Measurements from ENCODE around the gene SLC16A5. TPM values are rescaled to one million over a fixed set of nuclear protein-coding genes. Genes with fewer than 3 reads are reported as not detected.

Gene SLC16A5
- 32.4 to 33.5 TPM (median 33.1 TPM) in 3 replicates for total RNA-seq (2021)
- percentile 63 among the genes with signal in this experiment for Bru-seq, nascent RNA
- long read RNA-seq, experiment 1, transcript SLC16A5-201 (7 exons, 1,934 nt), result major isoform, 5 of 84 reads
- long read RNA-seq, experiment 1, transcript SLC16A5-202 (6 exons, 2,051 nt), result major isoform, 5 of 84 reads
- long read RNA-seq, experiment 1, partial matches to known transcripts, result 35 of 84 reads
- long read RNA-seq, experiment 1, other reads (novel, unspliced or antisense), result 35 of 84 reads
- long read RNA-seq, experiment 2, partial matches to known transcripts, result 3 of 20 reads
- long read RNA-seq, experiment 2, other reads (novel, unspliced or antisense), result 14 of 20 reads
- long read RNA-seq, experiment 3, partial matches to known transcripts, result 1 of 2 reads
- long read RNA-seq, experiment 3, other reads (novel, unspliced or antisense), result 1 of 2 reads

DNA sequence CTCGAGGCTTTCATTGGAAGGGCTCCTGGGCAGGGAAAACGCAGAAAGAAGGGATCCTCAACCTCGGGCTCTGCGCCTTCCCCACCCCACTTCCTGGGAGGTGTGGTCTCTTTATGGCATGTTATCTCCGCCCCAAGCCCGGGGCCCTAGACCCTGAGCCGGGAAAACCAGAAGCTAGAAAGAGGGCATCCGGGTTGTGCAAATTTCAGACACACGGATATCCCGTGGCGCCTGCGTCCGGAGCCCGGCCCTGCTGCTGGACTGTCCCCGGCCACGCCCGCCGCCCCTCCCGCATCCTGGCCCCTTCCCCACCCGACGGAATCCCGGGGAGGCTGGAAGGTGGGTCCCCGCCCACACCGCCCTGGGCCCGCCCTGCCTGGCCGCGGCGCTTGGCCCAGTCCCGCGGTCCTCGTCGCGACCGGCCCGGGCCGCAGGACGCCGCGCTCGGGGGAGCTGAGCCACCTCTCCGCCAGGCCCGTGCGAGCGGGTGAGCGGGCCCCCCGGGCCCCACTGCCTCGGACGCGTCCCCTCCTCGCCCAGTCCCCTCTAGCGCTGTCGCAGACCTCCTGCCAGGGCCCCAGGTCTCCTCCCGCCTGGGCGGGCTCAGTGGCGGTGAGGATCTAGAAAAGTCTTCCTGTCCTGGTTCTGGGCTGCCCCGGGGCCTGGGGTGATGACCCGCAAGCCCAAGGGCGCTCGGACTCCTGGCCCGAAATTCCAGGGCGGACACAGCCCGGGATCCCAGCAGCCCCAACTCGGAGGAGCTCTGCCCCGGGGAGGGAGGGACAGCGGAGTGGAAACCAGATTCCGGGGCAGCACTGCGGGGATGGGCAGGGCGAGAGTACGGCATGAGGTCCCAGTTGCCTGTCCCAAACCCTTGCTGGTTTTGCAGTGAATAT, at the start of gene SLC16A5:
Gene SLC16A5, plus strand, starts transcription at position 397 of the 896 bp plus-strand sequence. CDS start 5,683 bp downstream, outside the sequence.
- Mint-ChIP-seq H3K27me3 (ENCODE audit: low read depth) (no peaks in the 10 kb centered on the region; the same call in 1 of the 2 replicates), H3K36me3 (no peaks in the 10 kb centered on the region), H3K27ac (peak within 1 kb of the TSS; percentile 97), H3K4me3 (peak within 1 kb of the TSS; percentile 86), H3K4me1 (peaks cover 68% of the 10 kb centered on the region), H3K9me3 (no peaks in the 10 kb centered on the region)
- ATAC-seq, result peak; percentile 85
- POLR2A ChIA-PET, result interaction anchor here (0.6 to 2.5 kb wide), 13 partner anchors 8 to 215 kb away, joined by 3 to 9 read pairs (median 4); partner anchors contain the start of genes ARMC7, FDXR, JPT1 and NT5C
- peak; percentile 95 for DNase-seq (ENCODE audit: low spot score)
- CTCF ChIA-PET, result interaction anchor here (0.6 to 3.1 kb wide), 25 partner anchors 9 to 338 kb away, joined by 3 to 32 read pairs (median 7); partner anchors contain the start of genes ARMC7, MIF4GD, MRPL58 and NT5C
- TF ChIP-seq, protein P1, sequence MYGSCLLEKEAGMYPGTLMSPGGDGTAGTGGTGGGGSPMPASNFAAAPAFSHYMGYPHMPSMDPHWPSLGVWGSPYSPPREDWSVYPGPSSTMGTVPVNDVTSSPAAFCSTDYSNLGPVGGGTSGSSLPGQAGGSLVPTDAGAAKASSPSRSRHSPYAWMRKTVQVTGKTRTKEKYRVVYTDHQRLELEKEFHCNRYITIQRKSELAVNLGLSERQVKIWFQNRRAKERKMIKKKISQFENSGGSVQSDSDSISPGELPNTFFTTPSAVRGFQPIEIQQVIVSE (CRISPR knock-in tag; IDR thresholded peaks at IDR 0.05; ENCODE audit: borderline replicate concordance), result no peak
- TF ChIP-seq FOXK1 (CRISPR knock-in tag; IDR thresholded peaks at IDR 0.05) (no peak; the same call in 1 of the 2 replicates), HMGA2 (CRISPR knock-in tag; IDR thresholded peaks at IDR 0.05) (no peak), ZMAT4 (CRISPR knock-in tag; IDR thresholded peaks at IDR 0.05) (no peak), ZNF532 (CRISPR knock-in tag; IDR thresholded peaks at IDR 0.05; ENCODE audit: borderline replicate concordance) (no peak), NFYB (CRISPR knock-in tag; conservative IDR thresholded peaks at IDR 0.05; ENCODE audit: low read depth) (no peak), ZNF423 (CRISPR knock-in tag; IDR thresholded peaks at IDR 0.05) (peak; percentile 46; the same call in 1 of the 2 replicates), TCF7 (CRISPR knock-in tag; IDR thresholded peaks at IDR 0.05; ENCODE audit: low read depth) (no peak), RORB (CRISPR knock-in tag; IDR thresholded peaks at IDR 0.05) (no peak), ZNF281 (CRISPR knock-in tag; IDR thresholded peaks at IDR 0.05) (no peak), MXD4 (CRISPR knock-in tag; IDR thresholded peaks at IDR 0.05; ENCODE audit: borderline replicate concordance) (no peak), CBFB (CRISPR knock-in tag; IDR thresholded peaks at IDR 0.05; ENCODE audit: low read depth) (no peak)
- TF ChIP-seq, protein P2, sequence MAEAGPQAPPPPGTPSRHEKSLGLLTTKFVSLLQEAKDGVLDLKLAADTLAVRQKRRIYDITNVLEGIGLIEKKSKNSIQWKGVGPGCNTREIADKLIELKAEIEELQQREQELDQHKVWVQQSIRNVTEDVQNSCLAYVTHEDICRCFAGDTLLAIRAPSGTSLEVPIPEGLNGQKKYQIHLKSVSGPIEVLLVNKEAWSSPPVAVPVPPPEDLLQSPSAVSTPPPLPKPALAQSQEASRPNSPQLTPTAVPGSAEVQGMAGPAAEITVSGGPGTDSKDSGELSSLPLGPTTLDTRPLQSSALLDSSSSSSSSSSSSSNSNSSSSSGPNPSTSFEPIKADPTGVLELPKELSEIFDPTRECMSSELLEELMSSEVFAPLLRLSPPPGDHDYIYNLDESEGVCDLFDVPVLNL (CRISPR knock-in tag; IDR thresholded peaks at IDR 0.05; ENCODE audit: borderline replicate concordance, low read depth), result no peak
- TF ChIP-seq, protein P3, sequence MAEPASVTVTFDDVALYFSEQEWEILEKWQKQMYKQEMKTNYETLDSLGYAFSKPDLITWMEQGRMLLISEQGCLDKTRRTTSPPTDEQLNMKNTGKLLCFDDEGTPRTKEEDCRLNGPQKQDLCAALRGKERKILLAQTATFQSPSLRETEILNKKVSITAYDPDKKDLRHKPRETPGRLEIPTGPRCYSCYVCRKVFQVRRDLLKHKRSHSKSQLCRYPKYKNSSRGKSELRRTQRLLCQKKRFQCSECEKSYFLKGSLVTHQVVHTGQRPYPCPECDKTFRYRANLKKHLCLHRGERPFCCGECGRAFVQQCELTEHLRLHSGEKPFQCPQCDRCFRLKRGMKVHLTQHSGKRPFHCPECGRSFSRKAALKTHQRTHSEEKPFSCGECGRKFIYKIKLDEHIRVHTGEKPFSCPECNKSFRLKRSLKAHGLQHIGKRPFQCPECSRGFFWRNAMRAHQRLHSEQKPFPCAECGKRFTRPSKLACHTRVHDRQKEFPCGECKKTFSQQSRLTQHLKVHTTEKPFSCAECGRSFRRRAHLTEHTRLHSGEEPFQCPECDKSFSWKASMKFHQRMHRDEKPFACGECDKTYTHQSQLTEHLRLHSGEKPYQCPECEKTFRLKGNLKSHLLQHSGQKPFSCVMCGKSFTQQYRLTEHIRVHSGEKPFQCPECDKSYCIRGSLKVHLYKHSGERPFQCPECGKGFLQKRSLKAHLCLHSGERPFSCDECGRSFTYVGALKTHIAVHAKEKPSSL (CRISPR knock-in tag; conservative IDR thresholded peaks at IDR 0.05), result no peak
- TF ChIP-seq, protein P4, sequence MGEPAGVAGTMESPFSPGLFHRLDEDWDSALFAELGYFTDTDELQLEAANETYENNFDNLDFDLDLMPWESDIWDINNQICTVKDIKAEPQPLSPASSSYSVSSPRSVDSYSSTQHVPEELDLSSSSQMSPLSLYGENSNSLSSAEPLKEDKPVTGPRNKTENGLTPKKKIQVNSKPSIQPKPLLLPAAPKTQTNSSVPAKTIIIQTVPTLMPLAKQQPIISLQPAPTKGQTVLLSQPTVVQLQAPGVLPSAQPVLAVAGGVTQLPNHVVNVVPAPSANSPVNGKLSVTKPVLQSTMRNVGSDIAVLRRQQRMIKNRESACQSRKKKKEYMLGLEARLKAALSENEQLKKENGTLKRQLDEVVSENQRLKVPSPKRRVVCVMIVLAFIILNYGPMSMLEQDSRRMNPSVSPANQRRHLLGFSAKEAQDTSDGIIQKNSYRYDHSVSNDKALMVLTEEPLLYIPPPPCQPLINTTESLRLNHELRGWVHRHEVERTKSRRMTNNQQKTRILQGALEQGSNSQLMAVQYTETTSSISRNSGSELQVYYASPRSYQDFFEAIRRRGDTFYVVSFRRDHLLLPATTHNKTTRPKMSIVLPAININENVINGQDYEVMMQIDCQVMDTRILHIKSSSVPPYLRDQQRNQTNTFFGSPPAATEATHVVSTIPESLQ (CRISPR knock-in tag; IDR thresholded peaks at IDR 0.05), result no peak
- TF ChIP-seq, protein P5, sequence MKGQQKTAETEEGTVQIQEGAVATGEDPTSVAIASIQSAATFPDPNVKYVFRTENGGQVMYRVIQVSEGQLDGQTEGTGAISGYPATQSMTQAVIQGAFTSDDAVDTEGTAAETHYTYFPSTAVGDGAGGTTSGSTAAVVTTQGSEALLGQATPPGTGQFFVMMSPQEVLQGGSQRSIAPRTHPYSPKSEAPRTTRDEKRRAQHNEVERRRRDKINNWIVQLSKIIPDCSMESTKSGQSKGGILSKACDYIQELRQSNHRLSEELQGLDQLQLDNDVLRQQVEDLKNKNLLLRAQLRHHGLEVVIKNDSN (CRISPR knock-in tag; IDR thresholded peaks at IDR 0.05), result no peak; the same call in 1 of the 2 replicates
